ENCODE data around the gene RNF5.
"Not testable (repeated sequence)": the region's sequence is repeated elsewhere in the genome, so short reads cannot be mapped to it uniquely, and the experiment has no call there.

The RNF5 gene

DNA sequence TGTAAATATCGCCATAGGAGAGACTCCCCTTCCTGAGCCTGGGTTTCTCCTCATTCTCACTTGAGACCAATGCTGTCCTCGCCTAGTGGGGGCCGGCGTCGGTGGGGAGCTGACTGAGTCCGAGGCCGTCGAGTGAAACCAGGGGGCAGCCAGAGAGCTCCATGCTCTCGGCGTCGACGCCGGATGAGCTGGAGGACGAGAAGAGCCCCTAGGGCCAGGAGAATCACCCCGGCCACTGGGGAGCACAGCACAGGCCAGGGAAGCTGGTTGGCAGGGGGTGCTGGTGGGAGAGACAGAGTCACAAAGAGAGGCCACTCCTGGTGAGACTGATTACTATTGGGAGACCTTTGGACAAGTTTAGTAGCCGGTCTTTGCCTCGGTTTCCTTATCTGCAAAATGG is 20.7 kb downstream of the RNF5 start:
- Histone ChIP-seq H2AFZ (ENCODE audit: low read length, unreplicated experiment) (no peak overlapping the region), H3K79me2 (ENCODE audit: control insufficient read depth, insufficient read depth, low read length, unreplicated experiment) (no peaks in the 10 kb centered on the region), H3K27ac (ENCODE audit: low read depth, low read length) (no peak overlapping the region), H3K4me1 (ENCODE audit: control insufficient read depth, insufficient read depth, low read length, unreplicated experiment) (peaks cover 12% of the 10 kb centered on the region), H3K4me3 (ENCODE audit: low read depth, low read length) (no peak overlapping the region), H3K36me3 (ENCODE audit: insufficient read depth, low read length) (no peaks in the 10 kb centered on the region), H3K27me3 (ENCODE audit: insufficient read depth, low read length) (no peaks in the 10 kb centered on the region)

DNA sequence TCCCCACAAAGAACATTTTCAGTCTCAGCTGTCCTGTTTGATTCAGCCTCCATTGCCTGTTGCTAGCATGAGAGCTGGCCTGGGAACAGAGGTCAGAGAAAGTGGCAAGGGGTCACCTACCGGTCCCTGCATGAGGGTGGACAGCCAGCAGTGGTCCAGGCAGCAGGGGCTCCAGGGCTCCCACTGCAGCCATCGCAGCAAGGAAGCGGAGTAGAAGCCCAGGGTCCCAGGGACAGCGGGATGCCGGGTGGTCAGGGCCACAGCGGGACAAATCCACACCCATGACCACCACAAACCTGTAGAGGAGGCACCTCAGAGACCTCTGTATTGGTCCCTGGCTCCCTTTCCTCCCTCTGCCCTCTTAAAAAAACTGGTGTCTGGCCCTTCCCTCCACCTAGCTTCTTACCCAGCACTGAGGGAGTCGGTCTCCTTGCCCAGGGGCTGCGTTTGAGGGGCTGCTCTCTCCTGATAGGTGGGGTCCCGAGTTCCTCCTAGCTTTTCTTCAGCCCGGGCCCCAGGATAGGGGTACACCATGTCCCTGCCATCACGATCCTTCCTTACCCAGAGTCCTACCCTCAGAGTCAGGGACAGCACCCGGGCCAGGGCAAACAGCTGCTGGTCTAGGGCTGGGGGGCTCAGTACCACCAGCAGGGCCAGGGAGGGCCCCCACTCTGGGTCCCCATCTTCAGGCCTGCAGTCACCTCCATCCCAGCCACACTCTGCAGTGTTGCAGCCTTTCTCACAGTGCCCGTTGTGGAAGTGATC is 22.7 kb downstream of the RNF5 start:
- Histone ChIP-seq H3K79me2 (ENCODE audit: control insufficient read depth, insufficient read depth, low read length, unreplicated experiment) (no peaks in the 10 kb centered on the region), H2AFZ (ENCODE audit: low read length, unreplicated experiment) (no peak overlapping the region), H3K36me3 (ENCODE audit: insufficient read depth, low read length) (no peaks in the 10 kb centered on the region), H3K27me3 (ENCODE audit: insufficient read depth, low read length) (peaks cover 8% of the 10 kb centered on the region), H3K4me1 (ENCODE audit: control insufficient read depth, insufficient read depth, low read length, unreplicated experiment) (peaks cover 8% of the 10 kb centered on the region), H3K4me3 (ENCODE audit: low read depth, low read length) (no peak overlapping the region), H3K27ac (ENCODE audit: low read depth, low read length) (no peak overlapping the region)

DNA sequence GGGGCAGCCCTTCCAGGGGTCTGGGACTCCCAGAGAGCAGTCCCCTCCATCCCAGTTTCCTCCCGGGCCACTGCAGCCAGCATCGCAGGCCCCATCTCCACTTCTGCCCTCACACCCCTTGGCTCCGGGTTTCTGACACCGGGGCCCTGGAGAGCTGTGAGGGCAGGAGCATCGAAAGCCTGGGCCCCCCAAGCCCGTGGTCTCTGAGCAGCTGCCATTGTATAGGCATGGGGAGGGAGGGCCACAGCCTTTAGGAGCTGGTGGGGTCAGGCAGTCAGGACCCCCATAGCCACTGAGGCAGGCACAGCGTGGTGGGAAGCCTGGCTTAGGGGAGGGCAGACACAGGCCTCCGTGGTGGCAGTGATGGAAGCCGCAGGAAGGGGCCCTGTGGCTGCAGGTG is 24.0 kb downstream of the RNF5 start:
- Histone ChIP-seq H3K4me3 (ENCODE audit: low read depth, low read length) (no peak overlapping the region), H3K27ac (ENCODE audit: low read depth, low read length) (no peak overlapping the region), H3K36me3 (ENCODE audit: insufficient read depth, low read length) (no peaks in the 10 kb centered on the region), H3K79me2 (ENCODE audit: control insufficient read depth, insufficient read depth, low read length, unreplicated experiment) (no peaks in the 10 kb centered on the region), H2AFZ (ENCODE audit: low read length, unreplicated experiment) (no peak overlapping the region), H3K4me1 (ENCODE audit: control insufficient read depth, insufficient read depth, low read length, unreplicated experiment) (peaks cover 2% of the 10 kb centered on the region), H3K27me3 (ENCODE audit: insufficient read depth, low read length) (peaks cover 8% of the 10 kb centered on the region)

DNA sequence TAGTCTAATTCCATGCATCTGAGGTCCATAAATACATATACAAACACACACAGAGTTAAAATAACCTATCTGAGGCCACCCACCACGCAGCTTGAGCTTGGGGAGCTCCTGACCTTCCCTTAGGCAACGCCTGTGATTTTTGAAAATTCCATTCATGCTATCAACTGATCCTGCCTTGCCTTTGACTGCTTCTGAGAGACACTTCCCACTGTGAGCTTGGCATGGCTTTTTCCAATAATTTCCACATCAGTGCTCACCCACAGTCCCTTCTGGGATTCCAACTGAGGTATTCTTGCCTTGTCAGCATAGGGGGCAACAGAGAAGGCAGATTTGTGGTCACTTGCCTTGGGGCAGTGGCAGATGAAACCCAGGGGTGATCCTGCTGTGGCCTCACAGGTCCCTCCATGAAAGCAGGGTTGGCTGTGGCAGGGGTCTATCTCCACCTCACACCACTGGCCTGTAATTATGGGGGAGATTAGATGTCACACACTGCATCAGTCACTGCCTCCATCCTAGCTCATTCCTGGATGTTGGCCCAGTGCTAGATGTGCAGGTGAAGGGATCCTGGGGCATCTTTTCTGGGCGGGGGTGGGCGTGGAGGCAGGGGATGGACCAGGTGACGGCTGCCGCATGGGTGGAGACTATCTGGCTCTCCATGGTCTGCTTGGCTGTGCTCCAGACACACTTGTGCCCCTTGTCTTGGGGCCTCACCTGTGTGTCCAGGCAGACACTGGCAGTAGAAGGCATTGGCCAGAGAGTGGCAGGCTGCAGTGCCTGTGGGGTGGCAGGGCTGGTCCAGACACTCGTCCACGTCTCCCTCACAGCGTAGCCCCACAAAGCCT is 25.4 kb downstream of the RNF5 start:
- peaks cover 8% of the 10 kb centered on the region for H3K27me3 ChIP-seq (ENCODE audit: insufficient read depth, low read length)
- no peak overlapping the region for H3K4me3 ChIP-seq (ENCODE audit: low read depth, low read length)
- no peaks in the 10 kb centered on the region for H3K36me3 ChIP-seq (ENCODE audit: insufficient read depth, low read length)
- H3K79me2 ChIP-seq (ENCODE audit: control insufficient read depth, insufficient read depth, low read length, unreplicated experiment) = no peaks in the 10 kb centered on the region
- H2AFZ ChIP-seq (ENCODE audit: low read length, unreplicated experiment) = no peak overlapping the region
- H3K27ac ChIP-seq (ENCODE audit: low read depth, low read length) = no peak overlapping the region
- no peaks in the 10 kb centered on the region for H3K4me1 ChIP-seq (ENCODE audit: control insufficient read depth, insufficient read depth, low read length, unreplicated experiment)

DNA sequence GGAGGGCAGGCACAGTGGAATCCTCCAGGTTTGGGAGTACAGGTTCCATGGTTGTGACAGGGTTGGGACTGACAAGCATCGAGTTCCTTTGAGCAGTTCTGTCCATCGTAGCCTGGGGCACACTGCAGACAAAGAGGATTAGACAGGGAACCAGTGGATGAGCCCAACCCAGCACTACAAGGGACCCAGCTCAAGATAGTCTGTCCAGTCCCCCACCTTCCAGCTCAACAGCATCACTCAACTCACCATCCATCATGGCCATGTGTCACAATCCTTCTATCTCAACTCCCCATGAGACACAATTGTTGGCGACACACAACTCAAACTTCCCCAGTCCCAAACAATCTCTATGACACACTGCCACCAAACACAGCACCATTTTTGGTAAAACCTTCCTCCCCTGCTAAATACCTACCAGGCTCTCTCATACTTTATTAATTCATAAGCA is 26.1 kb downstream of the RNF5 start:
- Histone ChIP-seq H2AFZ (ENCODE audit: low read length, unreplicated experiment) (no peak overlapping the region), H3K79me2 (ENCODE audit: control insufficient read depth, insufficient read depth, low read length, unreplicated experiment) (no peaks in the 10 kb centered on the region), H3K36me3 (ENCODE audit: insufficient read depth, low read length) (no peaks in the 10 kb centered on the region), H3K27ac (ENCODE audit: low read depth, low read length) (no peak overlapping the region), H3K4me1 (ENCODE audit: control insufficient read depth, insufficient read depth, low read length, unreplicated experiment) (no peaks in the 10 kb centered on the region), H3K27me3 (ENCODE audit: insufficient read depth, low read length) (peaks cover 8% of the 10 kb centered on the region), H3K4me3 (ENCODE audit: low read depth, low read length) (no peak overlapping the region)

DNA sequence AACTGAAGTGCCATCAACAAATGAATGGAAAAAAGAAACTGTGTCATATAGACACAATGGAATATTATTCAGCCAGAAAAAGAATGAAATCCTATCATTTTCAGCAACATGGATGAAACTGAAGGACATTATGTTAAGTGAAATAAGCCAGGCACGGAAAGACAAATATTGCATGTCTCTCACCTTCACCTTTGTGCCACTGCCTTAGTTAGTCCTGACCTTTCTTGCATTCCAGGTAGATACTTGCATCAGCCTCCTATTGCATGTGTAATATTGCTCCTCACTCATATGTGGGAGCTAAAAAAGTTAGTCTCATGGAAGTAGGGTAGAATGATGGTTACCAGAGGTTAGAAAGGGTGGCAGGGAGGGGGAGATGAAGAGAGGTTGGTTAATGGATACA is 30.8 kb downstream of the RNF5 start:
- H3K27ac ChIP-seq (ENCODE audit: low read depth, low read length) = no peak overlapping the region
- H3K4me3 ChIP-seq (ENCODE audit: low read depth, low read length) = no peak overlapping the region
- no peaks in the 10 kb centered on the region for H3K36me3 ChIP-seq (ENCODE audit: insufficient read depth, low read length)
- no peaks in the 10 kb centered on the region for H3K4me1 ChIP-seq (ENCODE audit: control insufficient read depth, insufficient read depth, low read length, unreplicated experiment)
- no peak overlapping the region for H2AFZ ChIP-seq (ENCODE audit: low read length, unreplicated experiment)
- no peaks in the 10 kb centered on the region for H3K79me2 ChIP-seq (ENCODE audit: control insufficient read depth, insufficient read depth, low read length, unreplicated experiment)
- peaks cover 8% of the 10 kb centered on the region for H3K27me3 ChIP-seq (ENCODE audit: insufficient read depth, low read length)

DNA sequence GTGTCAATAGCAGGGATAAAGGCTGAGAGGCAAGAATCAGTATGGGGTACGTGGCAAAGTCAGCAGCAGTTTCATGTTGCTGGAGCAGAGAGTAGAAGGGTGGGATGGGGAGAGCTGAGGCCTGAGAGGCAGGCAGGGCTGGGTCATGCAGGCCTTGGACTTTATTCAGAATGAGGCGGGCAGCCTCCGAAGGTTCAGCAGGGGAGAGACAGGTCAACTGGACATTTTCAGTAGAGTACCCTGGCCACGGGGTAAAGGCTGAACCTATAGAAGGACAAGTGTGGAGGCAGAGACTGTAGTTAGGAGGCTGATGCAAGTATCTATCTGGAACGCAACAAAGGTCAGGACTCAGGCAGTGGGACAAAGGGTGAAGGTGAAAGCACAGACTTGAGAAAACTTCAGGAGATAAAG is 32.0 kb downstream of the RNF5 start:
- no peaks in the 10 kb centered on the region for H3K27me3 ChIP-seq (ENCODE audit: insufficient read depth, low read length)
- H2AFZ ChIP-seq (ENCODE audit: low read length, unreplicated experiment) = no peak overlapping the region
- no peaks in the 10 kb centered on the region for H3K79me2 ChIP-seq (ENCODE audit: control insufficient read depth, insufficient read depth, low read length, unreplicated experiment)
- no peak overlapping the region for H3K4me3 ChIP-seq (ENCODE audit: low read depth, low read length)
- H3K36me3 ChIP-seq (ENCODE audit: insufficient read depth, low read length) = no peaks in the 10 kb centered on the region
- H3K4me1 ChIP-seq (ENCODE audit: control insufficient read depth, insufficient read depth, low read length, unreplicated experiment) = no peaks in the 10 kb centered on the region
- no peak overlapping the region for H3K27ac ChIP-seq (ENCODE audit: low read depth, low read length)

DNA sequence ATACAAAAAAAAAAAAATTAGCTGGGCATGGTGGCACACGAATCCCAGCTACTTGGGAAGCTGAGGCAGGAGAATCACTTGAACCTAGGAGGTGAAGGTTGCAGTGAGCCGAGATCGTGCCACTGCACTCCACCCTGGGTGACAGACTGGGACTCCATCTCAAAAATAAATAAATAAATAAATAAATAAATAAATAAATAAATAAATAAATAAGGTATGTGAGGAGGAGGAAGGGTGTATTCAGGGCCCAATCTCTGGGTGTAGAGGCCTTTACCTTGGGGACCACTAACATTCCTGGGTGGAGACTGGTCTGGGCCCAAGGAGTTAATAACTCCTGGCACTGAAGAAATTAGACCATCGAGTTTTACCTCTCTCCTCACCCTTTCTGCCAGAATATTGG is 33.2 kb downstream of the RNF5 start:
- not testable (repeated sequence) for H3K27ac ChIP-seq (ENCODE audit: low read depth, low read length); H3K4me1 ChIP-seq (ENCODE audit: control insufficient read depth, insufficient read depth, low read length, unreplicated experiment); H3K36me3 ChIP-seq (ENCODE audit: insufficient read depth, low read length); H3K27me3 ChIP-seq (ENCODE audit: insufficient read depth, low read length); H3K4me3 ChIP-seq (ENCODE audit: low read depth, low read length); H3K79me2 ChIP-seq (ENCODE audit: control insufficient read depth, insufficient read depth, low read length, unreplicated experiment); H2AFZ ChIP-seq (ENCODE audit: low read length, unreplicated experiment)

DNA sequence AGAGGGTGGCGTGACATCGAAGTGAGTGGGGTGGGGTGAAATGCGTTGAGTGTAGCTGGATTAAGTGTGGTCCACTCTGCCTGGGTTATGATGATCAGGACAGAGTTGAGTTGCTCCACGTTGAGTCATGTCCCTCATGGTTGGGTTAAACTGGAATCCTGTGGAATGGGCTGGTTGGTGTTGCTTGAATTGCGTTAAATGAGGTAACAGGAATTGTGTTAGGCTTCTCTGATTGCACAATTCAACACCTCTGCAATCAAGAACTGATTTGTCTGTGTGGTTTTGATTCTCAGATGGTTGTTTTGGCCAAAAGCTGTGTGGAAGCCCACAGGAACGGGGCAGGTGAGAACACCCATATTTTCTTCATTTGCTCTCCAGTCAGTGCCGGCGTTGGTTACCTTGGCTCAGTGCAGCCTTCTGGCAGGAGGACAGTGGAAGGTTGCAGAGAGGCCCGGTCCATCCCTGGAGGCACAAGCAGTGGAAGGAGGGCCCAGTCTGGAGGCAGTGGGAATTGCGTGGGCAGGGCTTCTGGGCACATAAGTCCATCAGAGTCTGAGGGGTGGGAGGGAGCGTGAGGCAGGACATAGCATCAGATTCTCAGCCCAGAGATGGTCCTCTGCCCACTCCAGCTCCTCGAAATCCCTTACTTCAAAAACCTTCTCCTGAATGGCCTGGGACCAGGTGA is 34.0 kb downstream of the RNF5 start:
- H3K4me1 ChIP-seq (ENCODE audit: control insufficient read depth, insufficient read depth, low read length, unreplicated experiment) = no peaks in the 10 kb centered on the region
- no peaks in the 10 kb centered on the region for H3K36me3 ChIP-seq (ENCODE audit: insufficient read depth, low read length)
- H3K79me2 ChIP-seq (ENCODE audit: control insufficient read depth, insufficient read depth, low read length, unreplicated experiment) = no peaks in the 10 kb centered on the region
- peaks cover 6% of the 10 kb centered on the region; the same call in 1 of the 2 replicates for H3K27me3 ChIP-seq (ENCODE audit: insufficient read depth, low read length)
- H3K27ac ChIP-seq (ENCODE audit: low read depth, low read length) = no peak overlapping the region
- H3K4me3 ChIP-seq (ENCODE audit: low read depth, low read length) = no peak overlapping the region
- H2AFZ ChIP-seq (ENCODE audit: low read length, unreplicated experiment) = no peak overlapping the region

DNA sequence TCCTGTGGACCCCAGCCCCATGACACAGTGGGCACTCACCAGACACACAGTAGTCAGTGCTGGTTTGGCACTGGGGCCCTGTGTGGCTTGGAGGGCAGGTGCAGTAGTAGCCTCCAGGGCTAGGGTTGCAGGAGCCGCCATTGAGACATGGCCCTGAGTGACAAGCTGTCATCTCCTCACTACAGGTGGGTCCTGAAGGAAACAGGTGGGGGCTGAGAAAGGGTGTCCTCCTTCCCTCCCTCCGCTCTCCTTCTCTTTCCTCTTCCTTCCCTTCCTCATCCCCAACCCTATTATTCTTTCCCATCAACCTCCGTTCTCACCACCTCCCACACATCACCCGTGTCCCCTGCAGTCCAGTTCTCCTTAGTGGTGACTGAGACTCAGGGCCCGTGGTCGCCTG is 35.4 kb downstream of the RNF5 start:
- no peak overlapping the region for H3K4me3 ChIP-seq (ENCODE audit: low read depth, low read length)
- H3K27ac ChIP-seq (ENCODE audit: low read depth, low read length) = no peak overlapping the region
- peaks cover 15% of the 10 kb centered on the region for H3K27me3 ChIP-seq (ENCODE audit: insufficient read depth, low read length)
- H3K36me3 ChIP-seq (ENCODE audit: insufficient read depth, low read length) = no peaks in the 10 kb centered on the region
- no peaks in the 10 kb centered on the region for H3K79me2 ChIP-seq (ENCODE audit: control insufficient read depth, insufficient read depth, low read length, unreplicated experiment)
- no peaks in the 10 kb centered on the region for H3K4me1 ChIP-seq (ENCODE audit: control insufficient read depth, insufficient read depth, low read length, unreplicated experiment)
- no peak overlapping the region for H2AFZ ChIP-seq (ENCODE audit: low read length, unreplicated experiment)

Data from ACC112 (cell line).